Germinal center (tissue), 1 donor: ENCODE measurements around the gene POMT2.
A peak's percentile ranks its signal among the peaks of the same experiment; 100 is the strongest.
"Not testable (repeated sequence)": the region's sequence is repeated elsewhere in the genome, so short reads cannot be mapped to it uniquely, and the experiment has no call there.

Experiments
- DNase-seq: peaks from one replicate; pipeline ENCODE4 v3.0.0; 2012; ENCODE audit warnings: mixed read lengths, low spot score

Gene POMT2

DNA sequence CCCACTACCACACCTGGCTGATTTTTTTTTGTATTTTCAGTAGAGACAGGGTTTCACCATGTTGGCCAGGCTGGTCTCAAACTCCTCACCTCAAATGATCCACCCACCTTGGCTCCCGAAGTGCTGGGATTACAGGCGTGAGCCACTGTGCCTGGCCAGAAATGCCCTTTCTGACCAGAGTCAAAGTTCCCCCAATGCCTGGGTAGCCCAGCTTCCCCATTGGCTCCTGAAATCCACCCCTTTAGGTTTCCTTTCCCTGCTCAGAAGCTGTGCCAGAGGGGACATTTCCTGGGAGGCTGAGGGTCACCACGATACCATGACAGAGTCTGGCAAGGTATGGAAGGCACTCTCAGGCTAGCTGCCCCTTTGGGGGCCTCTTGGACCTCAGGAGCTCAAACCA is 3.6 kb upstream of the POMT2 start:
- DNase-seq, result no peak

DNA sequence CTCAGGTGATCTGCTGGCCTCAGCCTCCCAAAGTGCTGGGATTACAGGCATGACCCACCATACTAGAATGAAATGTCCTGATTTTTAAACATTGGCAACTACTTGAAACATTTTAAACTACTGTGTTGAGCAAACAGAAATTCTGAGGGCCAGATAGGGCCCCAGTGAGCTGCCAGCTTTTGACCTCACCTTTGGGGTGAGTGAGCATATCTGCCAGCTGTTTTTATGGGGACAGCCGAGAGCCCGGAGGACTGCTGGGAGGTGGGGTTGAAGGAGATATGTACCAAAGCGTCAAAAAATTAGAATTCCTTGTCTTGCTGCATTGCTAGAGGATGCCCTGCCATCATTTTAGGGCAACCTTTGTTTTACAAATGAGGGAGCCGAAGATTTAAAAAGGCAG is 2.9 kb upstream of the POMT2 start:
- DNase-seq, result no peak

DNA sequence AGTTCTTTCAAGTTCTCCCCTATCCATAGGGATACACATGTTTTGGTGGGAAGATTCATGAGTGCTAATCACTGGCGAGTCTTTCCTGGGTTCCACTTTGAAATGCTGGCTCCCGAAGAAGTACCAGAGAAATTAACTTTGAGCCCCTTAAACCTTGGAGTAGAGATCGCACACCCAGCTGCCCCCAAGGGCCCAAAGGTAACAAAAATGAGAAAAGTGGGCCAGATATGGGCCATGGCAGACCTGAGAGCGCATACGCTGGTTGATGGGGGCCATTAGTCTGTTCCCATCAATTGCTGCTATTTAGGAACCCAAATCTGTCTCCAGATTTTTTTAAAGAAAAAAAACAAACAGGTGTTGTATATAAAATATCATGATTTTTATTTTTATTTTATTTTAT is 2.3 kb upstream of the POMT2 start:
- DNase-seq, result no peak

DNA sequence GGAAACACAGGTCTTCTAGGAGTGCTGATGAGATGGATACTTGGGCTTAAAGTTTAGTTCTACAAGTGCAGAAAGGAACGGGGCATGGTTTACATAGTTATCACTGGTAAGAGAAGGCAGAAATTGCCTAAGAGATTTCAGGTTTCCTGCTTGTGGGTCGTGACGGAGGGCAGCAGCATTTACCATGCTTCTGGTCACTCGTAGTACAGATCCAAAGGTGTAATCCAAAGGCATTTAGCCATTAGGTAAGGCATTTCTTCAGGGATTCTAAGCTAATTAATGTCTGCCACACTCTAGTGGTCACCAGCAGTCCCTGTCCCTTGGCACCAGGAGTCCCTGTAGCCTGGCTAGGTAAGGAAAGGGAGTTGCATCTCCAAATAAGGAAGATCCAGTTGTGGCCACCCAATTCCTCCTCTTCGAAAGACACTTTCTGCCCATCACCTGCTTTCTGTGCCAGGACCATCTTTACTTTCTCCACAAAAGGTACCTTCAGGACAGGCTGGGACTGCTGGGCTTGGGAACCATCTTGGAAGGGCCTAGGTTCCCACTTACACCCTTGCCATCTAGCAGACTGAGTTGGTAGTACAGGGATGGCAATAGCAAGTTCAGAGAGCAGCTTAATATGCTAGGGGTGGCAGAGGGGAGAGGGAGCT is 1.7 kb upstream of the POMT2 start:
- no peak for DNase-seq

DNA sequence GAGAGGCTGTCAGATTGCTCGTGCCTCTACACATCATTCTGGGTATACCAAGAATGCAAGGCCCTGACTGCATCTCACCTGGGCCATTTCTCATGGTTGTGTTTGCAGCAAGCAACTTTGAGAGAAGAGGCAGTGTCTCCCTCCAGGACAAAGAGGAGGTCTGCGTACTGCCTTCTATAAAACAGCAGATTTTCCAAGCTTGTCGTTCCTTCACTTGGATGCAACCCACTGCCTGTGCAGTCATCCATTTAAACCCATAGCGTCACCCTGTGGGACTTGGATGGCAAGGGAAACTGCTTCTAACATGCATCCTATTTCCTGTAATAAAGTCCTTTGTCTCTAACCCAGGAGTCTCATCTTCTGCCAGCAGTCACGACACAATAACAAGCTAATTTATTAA is 1.3 kb downstream of the POMT2 start:
- no peak for DNase-seq

DNA sequence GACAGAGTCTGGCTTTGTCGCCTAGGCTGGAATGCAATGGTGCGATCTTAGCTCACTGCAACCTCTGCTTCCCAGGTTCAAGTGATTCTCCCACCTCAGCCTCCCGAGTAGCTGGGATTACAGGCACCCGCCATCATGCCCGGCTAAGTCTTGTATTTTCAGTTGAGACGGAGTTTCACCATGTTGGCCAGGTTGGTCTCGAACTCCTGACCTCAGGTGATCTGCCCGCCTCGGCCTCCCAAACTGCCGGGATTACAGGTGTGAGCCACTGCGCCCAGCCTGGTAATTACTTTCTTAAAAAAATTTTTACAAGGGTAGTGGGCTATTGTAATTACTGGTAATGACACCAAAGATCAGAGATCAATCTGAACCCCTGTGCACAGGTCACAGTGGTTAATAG is 1.9 kb downstream of the POMT2 start:
- not testable (repeated sequence) for DNase-seq

DNA sequence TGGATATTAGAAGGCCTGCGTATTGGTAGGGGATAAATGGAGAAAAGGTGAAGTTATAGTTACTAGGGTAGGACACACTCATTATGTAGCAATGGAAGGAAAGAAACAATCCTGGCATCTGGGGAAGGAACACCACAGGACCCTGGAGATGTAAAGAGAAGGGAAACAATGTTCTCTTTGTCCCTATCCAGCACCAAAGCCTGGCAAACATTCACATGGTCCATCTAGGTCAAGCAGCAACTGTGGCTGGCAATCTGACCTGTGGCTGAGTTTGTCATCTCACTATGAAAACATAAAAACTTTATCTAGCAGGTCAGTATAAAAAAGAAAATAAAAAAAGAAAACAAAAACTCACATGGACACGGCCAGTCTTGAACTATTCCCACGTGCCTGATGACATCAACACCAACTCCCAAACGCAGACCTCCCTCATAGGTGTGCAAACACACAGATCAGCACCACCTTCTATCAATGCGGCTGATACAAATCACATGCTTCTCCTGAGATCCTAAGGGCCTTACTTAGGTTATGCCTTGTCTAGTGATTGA is 2.6 kb downstream of the POMT2 start:
- no peak for DNase-seq

DNA sequence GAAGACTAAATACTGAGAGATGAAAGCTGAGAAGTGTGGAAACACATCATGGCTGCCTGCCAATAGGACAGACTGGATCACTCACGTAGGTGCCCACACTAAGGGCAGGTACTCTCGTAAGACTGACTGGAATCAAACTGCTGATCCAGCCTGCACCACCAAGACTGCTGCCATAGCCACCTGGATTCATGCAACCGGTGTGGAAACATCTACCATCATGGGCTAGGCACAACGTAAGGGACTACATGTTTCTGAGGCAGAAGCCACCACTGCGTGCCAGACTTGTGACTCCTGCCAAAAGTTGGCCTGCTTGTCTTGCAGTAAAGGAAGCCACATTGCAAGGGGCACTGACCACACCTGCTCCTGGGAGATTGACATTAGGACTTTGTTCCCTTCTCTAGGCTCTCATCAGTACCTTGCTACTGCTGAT is 3.8 kb downstream of the POMT2 start:
- DNase-seq, result no peak

DNA sequence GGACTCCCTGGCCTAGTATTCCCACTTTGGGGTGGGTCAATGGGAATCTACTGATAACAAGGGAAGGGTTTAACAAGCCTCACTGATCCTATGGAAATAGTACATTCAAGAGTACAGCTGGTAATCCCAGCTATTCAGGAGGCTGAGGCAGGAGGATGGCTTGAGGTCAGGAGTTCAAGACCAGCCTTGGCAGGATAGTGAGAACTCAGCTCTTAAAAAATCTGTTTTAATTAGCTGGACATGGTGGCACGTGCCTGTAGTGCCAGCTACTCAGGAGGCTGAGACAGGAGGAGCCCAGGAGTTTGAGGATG is 4.5 kb downstream of the POMT2 start:
- no peak for DNase-seq

DNA sequence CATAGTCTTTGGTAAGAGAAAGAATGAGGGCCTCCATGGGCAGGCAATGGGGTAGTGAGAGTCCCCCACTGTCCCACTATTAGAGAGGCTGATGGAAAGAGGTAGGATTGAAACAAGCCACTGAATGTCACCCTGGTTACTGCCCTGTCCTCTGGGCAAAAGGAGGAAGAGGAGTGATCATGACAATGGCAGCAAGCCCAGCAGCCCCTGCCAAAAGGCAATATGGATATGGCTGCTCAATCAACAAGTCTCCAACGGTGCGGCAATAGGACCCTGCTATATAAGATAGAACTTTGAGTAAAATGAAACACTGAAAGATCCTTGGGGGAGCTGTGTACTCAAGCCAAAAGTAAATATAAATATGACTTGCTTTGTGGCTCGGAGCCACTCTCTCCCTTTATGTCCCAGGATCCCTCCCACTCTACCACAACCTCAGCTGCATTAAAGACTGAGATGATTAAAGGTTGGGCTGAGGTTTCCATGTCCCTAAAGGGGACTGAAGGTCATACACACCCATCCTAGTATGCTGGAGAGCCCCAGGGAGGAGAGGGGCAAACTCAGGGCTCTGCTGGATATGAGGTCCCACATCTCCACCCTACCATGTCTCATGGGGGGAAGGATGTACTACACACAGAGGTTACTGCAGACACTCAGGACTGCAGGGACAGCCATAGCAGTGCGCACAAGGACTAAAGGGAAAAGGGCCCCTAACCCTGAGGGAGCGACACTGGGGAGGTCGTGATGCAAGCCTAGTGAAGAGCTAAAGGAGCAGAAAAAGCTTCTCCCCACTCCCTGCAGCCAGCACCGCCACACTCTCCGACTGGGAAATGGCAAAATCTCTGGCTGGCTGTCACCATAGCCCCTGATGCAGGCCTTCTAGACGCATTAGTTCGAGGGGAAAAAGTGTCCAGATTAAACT is 5.9 kb downstream of the POMT2 start:
- DNase-seq, result no peak

DNA sequence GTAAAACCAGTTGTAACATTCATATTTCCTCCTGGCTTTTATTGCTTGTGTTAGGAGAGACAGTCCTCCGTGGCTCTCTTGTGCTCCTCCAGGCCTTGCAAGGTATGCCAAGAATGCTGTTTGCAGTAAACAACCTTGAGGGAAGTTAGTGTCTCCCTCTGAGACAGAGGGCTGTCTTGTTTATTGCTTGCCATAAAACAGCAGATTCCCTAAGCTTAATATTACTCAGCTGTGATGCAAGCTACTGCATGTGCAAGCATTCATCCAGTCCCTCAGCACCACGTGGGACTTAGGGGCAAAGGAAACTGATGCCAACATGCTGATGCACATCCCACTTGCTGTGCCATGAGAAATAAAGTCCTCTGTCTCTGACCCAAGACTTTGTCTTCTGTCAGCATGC is 6.6 kb downstream of the POMT2 start:
- no peak for DNase-seq

DNA sequence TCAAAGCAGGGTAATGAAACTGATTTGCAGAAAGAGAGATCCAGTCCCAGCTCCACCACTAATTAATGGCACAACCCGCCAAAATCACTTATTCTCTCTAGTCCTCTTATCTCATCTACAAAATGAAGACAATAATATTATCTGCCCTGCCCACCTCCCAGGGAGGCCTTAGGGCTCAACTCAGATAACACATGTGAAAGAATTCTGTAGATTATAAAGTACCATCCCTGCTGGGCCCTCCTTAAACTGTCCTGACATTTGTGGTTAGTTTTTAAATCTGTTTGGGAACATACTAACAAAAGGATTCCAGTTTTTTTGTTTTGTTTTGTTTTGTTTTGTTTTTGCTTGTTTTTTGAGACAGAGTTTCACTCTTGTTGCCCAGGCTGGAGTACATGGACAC is 7.3 kb downstream of the POMT2 start:
- DNase-seq, result no peak

DNA sequence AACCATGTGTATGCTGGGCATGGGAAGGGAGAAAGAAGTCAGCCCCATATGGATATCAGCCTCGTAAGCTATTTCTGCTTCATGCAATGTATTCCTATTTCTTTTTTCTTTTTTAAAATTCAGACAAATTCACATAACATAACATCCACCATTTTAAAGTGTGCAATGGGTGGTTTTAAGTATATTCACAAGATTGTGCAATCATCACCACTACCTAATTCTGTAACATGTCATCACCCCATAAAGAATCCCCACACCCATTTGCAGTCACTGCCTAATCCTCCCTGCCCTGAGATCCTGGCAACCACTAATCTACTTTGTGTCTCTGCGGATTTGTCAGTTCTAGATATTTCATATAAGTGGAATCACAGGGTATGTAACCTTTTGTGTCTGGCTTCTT is 9.5 kb downstream of the POMT2 start:
- DNase-seq, result no peak

DNA sequence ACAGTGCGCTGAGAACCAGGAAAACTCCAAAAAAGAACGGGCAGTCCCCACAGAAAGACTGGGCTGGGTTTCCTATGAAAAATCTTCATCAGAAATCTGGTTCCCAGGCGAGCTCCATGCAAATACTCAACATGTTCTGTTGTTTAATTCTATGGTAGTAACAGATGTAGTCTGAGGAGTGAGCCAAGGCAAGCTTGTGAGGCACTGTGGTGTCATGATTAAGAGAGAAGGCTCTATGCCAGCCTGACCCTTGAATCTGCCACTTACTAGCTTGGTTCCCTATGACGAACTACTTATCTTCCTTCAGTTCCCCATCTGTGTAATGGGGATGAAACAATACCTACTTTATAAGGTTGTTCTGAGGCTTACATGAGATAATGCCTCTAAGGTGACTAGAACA is 10.7 kb downstream of the POMT2 start:
- DNase-seq, result no peak

DNA sequence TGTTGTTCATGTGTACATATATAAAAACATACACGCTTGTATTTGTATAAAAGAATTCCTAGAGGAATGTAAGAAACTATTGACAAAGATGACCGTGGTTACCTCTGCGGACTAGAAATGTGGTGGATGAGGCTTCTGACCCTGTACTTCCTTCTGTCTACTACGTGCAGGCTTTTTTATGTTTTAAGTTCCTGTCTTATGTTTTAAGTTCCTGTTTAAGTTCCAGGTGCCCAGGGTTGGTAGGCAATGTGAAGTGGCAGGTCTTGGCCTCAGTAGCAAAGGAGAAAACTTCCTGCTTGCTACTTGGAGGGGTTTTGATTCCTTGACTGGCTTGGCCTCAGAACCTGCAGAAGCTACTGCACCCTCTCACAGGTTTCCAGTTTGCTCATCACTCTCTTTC is 11.6 kb downstream of the POMT2 start:
- no peak for DNase-seq

DNA sequence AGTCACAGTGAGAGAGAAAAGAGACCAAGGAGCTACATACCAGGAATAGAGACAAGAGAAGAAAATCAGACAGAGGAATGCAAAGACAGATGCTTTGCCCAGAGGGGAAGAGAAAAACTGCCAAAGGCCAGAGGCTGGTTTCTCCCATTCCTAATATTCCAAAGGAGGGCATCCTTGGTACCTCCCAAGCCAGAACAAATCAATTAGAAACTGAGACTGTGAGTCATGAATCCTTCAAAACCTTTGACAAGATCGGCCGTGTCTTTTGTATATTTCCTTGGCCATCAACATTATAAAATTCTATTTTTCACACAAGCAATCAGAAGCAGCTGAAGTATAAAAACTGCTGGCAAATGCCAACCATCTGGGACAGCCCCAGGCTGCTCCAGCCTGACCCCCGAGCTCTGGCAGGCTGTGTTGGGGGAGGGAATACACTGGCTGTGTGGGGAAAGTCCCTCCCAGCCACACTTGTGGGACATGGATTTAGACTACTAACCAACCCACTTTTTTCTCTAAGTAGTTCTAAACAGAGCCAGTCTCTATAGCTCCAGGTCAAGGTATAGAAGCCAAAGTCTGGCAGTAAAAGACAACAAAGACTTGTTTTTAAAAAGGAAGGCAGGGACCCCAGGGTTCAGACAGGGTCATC is 13.7 kb downstream of the POMT2 start:
- DNase-seq, result no peak

DNA sequence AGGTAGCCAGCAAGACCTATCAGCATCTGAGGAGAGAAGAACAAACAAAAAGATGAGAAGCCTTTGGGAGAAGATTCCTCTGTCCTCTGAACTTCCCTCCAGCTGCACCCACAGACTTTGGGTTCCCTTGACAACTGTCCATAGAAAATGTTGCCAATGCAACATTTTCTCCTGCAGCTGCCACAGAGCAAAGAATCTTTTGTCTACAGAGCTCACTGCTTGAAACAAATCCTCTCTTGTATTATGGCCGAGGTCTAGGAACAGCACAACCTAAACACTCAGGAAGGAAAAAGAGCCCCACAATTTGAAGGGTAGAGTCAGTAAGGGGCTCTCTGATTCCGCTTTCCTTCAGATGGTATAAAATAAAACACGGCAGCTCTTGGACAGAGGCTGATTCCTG is 14.3 kb downstream of the POMT2 start:
- DNase-seq, result no peak

DNA sequence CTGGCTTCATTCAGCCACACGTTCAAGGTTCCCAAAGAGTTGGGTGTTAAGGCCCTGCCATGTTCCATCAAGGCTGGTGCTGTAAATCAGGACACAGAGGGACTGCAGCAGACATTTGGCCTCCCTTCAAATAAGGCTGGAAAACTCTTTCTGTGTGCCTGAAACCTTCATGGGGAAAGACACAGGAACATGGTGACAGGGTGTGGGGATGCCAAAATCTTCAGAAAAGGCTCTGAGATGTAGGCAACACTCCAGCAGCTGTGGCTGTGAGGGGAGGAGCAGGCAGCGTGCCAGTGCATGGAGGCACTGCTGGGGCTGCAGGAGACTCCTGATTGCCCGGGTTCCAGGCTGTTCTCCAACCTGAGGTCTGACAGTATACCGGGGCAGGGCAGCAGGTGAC is 15.0 kb downstream of the POMT2 start:
- no peak for DNase-seq

DNA sequence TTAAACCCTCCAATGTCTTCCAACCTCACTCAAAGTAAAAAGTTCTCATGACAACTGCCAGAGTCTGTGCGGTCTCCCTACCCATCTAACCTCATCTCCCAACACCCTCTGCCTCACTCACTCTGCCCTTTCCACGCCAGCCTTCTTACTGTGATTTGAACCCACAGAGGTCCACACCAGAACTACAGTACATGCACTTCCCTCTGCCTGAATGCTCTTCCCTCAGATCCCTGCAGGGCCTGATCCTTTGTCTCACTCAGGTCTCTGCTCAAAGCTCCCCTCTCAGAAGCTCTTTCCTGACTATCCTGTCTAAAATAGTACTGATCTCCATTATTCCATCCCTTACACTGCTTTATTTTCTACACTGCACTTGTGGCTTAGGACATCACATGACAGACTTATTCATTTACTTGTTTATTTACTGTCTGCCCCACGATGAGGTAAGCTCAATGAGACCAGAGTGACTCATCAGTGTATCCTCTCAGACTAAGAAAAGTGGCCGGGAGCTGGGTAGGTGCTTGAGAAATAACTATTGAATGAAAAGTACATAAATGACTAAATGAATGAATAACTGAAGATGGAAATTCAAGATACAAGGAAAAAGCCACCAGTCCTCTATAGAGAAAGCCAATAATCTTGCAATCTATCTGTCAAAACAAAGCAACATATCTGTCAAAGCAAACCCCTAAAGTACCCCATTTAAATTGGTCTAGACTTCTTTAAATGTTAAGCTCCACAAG is 17.1 kb downstream of the POMT2 start:
- no peak for DNase-seq

DNA sequence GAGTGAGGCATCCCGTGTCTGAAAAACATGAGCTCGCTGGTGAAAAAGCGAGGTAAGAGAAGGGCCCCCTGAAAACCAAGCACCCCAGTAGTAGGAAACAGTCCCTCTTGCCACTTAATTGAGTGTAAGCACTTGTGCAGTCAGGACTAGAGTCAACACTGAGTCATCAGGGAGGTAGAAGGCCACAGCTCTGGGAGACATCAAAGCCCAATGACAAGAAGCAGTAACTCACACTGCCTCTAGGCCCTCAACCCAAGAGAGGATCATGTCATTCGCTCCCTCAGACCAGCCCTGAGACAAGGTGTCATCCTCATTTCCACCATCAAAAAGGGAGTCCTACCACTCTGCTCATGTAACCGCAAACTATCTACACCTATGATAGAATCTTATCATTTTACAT is 17.8 kb downstream of the POMT2 start:
- no peak for DNase-seq

DNA sequence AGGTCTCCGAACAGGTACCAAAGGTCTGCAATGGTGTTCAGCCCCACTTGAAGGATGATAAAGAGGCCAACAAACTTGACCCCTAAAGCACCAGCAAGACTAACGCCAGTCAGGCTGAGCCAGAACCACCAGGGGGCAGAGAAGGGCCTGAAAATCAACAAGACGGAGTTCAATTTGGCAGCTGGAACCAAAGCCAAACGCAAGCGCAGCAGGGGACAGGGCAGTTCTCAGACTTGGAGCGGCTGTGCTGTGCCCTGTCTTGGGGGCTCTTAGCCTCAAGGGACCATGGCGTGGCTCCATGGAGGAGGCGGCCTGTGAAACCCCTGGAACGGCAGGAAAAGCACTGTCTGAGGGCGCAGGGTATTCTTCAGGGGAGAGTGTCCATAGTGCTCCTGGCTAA is 19.6 kb downstream of the POMT2 start:
- DNase-seq, result peak; percentile 73

DNA sequence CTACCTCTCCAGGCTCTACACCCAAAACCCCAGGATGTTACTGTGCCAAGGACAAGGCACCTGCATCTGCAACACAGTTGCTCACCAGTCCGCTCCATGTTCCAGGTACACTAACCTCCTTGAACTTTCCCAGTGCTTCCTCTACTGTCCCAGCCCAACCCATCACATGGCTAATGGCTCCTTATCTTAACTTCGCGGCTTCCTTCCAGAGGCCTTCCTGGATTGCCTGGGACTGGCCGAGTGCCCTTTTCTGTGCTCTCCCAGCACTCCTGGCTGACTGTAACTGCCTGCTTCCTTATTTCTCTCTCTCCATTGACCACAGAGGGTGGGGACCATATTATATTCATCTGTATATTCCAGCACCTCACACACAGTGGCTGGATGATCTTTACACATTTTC is 20.9 kb downstream of the POMT2 start:
- DNase-seq, result no peak
